PC-3 (cell line): ENCODE measurements around the gene TUBB1.

ENCODE experiments used
- CTCF ChIP-seq: fragments of 300-600 bp; sonication (generic); conservative IDR thresholded peaks from 2 replicates; pipeline ENCODE4 v1.5.1; 2017; ENCODE audit warnings: antibody characterized with exemption, low read depth, mild to moderate bottlenecking, low read length
- EZH2 ChIP-seq: fragments of 300-600 bp; sonication (generic); IDR thresholded peaks from one replicate; pipeline ENCODE4 v1.6.1; 2017; ENCODE audit warnings: antibody characterized with exemption, mild to moderate bottlenecking, low read length; ENCODE audit not compliant: unreplicated experiment

GRCh38 chr20:59010321-59010994 is 8.8 kb upstream of the TUBB1 start:
- TF ChIP-seq EZH2 (no peak), CTCF (no peak)
